GM19455 (cell line): Measurements from ENCODE around the gene TAS1R3.

Experiments
- ATAC-seq: cut with Tn5 transposase; IDR thresholded peaks from one replicate; pipeline ENCODE4 v1.9.1; 2021; ENCODE audit not compliant: unreplicated experiment

The TAS1R3 gene

GRCh38 chr1:1294250-1294890 is 36.7 kb upstream of the TAS1R3 start:
- no peak for ATAC-seq

- ATAC-seq = no peak
These were observed 35.7 kb upstream of the TAS1R3 start for GRCh38 chr1:1295154-1295923.

- ATAC-seq = no peak
These were observed 34.7 kb upstream of the TAS1R3 start for GRCh38 chr1:1296070-1297061.

- no peak for ATAC-seq
These were observed 33.2 kb upstream of the TAS1R3 start for GRCh38 chr1:1297802-1298424.

GRCh38 chr1:1298861-1299685 is 32.0 kb upstream of the TAS1R3 start:
- no peak for ATAC-seq

GRCh38 chr1:1299686-1300351 is 31.3 kb upstream of the TAS1R3 start:
- no peak for ATAC-seq

GRCh38 chr1:1300352-1300739 is 30.7 kb upstream of the TAS1R3 start:
- ATAC-seq = no peak

DNA sequence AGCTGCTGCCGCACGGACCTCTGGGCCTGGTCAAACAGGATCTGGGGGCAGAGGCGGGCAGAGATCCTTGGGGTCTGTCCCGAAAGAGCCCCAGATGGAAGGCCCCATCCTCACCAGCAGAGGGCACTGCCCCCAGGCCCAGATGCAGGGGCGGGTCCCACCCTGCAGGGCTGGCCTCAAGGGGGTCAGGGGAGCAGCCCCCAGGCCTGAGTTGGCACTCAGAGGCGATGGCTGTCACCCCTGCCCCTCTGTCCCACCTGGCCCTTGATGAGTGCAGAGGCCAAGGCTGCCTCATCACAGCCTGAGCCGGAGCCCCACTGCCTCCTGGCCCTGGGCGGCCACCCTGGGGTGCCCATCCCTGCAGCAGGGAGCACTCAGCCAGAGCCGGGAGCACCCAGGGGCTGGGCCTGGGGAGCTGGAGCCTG is 29.1 kb upstream of the TAS1R3 start:
- no peak for ATAC-seq

- ATAC-seq = no peak
These were observed 28.1 kb upstream of the TAS1R3 start for GRCh38 chr1:1302951-1303509.

DNA sequence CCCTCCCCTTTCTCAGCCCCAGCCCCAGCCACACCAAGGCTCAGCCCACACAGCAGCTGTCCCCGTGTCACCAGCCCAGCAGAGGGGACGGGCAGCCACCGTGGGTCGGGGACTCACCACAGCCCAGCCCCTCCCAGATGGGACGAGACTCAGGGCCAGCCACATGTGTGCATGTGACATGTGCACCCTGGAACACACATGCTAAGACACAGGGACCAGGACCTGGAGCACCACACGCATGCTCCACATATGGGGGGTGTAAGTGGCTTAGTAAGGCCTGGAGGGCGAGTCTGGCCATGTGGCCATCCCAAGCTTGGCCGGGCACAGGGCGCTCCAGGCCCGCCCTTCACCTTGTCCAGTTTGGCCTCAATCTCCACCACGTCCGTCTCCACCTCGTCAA is 27.3 kb upstream of the TAS1R3 start:
- no peak for ATAC-seq

DNA sequence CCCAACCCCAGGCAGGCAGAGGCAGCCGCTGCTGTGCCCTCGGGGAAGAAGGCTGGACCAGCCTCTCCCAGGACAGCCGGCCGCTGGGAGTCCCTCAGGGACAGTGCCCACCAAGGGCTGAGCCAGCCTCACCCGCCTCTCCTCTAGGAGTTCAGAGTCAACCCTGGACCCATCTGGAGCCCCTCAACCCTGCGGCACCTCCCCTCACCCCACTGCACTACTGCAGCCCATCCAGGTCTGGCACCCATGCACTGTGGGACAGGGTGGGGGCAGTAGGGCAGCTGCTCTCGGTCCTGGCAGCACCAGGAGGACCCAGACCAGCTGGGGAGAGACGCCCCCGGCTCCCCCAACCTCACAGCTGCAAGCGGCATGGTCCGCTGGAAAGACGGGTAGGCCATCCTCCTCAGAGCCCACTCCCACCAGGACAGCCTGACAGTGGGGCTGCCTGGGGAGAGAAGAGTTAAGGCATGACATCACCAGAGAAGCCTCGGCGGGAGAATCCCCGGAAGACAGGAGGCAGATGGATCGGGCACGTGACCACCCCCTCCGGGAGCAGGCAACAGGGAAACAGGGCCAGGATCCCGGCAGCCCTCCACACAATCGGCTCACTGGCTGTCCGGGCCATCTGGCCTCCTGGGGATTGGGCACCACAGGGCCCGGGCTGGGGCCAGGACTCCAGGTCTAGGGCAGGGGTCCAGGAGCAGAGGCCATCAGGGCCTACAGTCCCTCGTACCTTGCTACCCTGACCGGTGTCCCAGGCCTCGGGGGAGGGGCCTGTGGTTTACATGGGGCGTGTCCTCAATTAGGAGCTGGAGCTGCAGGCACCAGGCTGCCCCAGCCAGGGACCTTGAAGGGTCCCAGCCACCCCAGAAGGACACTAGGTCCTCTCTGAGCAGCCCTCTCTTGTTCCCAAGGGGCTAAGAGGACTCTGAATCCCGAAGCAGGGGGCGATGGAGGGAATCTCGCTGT is 26.5 kb upstream of the TAS1R3 start:
- ATAC-seq = no peak

- ATAC-seq = no peak
These were observed 25.6 kb upstream of the TAS1R3 start for GRCh38 chr1:1305300-1306069.

- ATAC-seq = no peak
These were observed 24.9 kb upstream of the TAS1R3 start for GRCh38 chr1:1306070-1306660.

- no peak for ATAC-seq
These were observed 24.3 kb upstream of the TAS1R3 start for GRCh38 chr1:1306661-1307260.

DNA sequence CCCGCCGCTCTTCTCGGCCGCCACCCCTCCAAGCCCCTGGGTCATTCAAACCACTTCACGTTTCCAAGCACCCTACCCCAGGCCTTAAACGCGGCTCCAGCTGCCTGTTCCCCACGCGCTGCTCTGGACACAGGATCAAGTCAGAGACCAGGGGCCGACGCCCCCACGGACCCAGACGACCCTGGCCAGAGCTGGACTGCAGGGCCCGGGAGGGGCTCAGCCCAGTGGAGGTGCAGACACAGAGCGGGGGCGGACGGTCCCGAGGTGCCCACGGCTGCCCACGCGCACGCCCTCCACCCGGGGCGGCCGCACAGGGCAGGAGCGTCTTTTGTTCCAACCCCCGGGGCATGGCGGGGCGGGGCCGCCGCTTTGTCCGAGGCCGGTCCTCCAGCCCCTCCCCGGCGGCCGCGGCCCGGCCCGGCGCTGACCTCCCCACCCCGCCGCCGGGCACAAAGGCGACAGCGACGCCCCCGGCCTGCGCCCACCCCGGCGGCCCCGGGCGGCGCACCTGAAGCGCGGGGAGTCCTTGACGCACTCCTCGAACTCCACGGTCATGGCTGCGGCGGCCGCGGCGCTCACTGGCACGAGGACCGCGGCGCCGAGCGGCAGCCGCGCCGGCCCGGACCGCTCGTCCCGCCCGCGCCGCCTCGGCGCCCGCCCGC is 23.7 kb upstream of the TAS1R3 start:
- ATAC-seq = peak; percentile 4
